Measurements from ENCODE around the gene RIMS4.
"Not testable (repeated sequence)": the region's sequence is repeated elsewhere in the genome, so short reads cannot be mapped to it uniquely, and the experiment has no call there.

The RIMS4 gene

GRCh38 chr20:44830995-44831394 is 20.6 kb upstream of the RIMS4 start:
- no peak overlapping the region for H3K27ac ChIP-seq
- no peak for TF ChIP-seq CTCF (conservative IDR thresholded peaks at IDR 0.05)

- H3K27ac ChIP-seq: no peak overlapping the region
- no peak for TF ChIP-seq CTCF (conservative IDR thresholded peaks at IDR 0.05)
Observed at GRCh38 chr20:44830523-44830922, 20.2 kb upstream of the RIMS4 start.

GRCh38 chr20:44829688-44830087 is 19.3 kb upstream of the RIMS4 start:
- no peak for TF ChIP-seq CTCF (conservative IDR thresholded peaks at IDR 0.05)
- no peak overlapping the region for H3K27ac ChIP-seq

GRCh38 chr20:44828640-44829039 is 18.3 kb upstream of the RIMS4 start:
- H3K27ac ChIP-seq: no peak overlapping the region
- TF ChIP-seq CTCF (conservative IDR thresholded peaks at IDR 0.05): no peak

- no peak for TF ChIP-seq CTCF (conservative IDR thresholded peaks at IDR 0.05)
- H3K27ac ChIP-seq: no peak overlapping the region
Observed at GRCh38 chr20:44827401-44827800, 17.1 kb upstream of the RIMS4 start.

- not testable (repeated sequence) for H3K27ac ChIP-seq
Observed at GRCh38 chr20:44821576-44821975, 11.2 kb upstream of the RIMS4 start.

- no peak for TF ChIP-seq CTCF (conservative IDR thresholded peaks at IDR 0.05)
Observed at GRCh38 chr20:44819936-44820335, 9.6 kb upstream of the RIMS4 start.

GRCh38 chr20:44817143-44817910 is 7.0 kb upstream of the RIMS4 start:
- H3K27ac ChIP-seq: no peak overlapping the region
- TF ChIP-seq CTCF (conservative IDR thresholded peaks at IDR 0.05): no peak

More at GRCh38 chr20:44819936-44820335, 9.6 kb upstream of the RIMS4 start:
- H3K27ac ChIP-seq: no peak overlapping the region

Data from VCaP (cell line).